Neural progenitor cell (in vitro differentiated cells): ENCODE measurements around the gene PAGE4. TPM values are rescaled to one million over a fixed set of nuclear protein-coding genes. Genes with fewer than 3 reads are reported as not detected.

Experiments used
- DNase-seq: peaks from one replicate; pipeline ENCODE4 v3.0.0-alpha.2; 2016; ENCODE audit warnings: low spot score
- H2AFZ ChIP-seq: fragments of 200-600 bp; sonication (generic); replicated peaks from 2 replicates; pipeline ENCODE4 v1.6.1; 2016; ENCODE audit warnings: antibody characterized with exemption
- H3F3A ChIP-seq: fragments of 200-600 bp; sonication (generic); 2 replicates; pipeline ENCODE4 v1.6.1; 2016; ENCODE audit warnings: antibody characterized with exemption, low read depth
- H3K27ac ChIP-seq: fragments of 200-600 bp; sonication (generic); 2 replicates; pipeline ENCODE4 v1.5.1; 2016; ENCODE audit warnings: mild to moderate bottlenecking
- H3K27me3 ChIP-seq: fragments of 200-600 bp; sonication (generic); 2 replicates; pipeline ENCODE4 v1.6.1; 2016; ENCODE audit warnings: mild to moderate bottlenecking, moderate library complexity
- H3K36me3 ChIP-seq: fragments of 200-600 bp; sonication (generic); 2 replicates; pipeline ENCODE4 v1.5.1; 2016
- H3K4me1 ChIP-seq: fragments of 200-600 bp; sonication (generic); 2 replicates; pipeline ENCODE4 v1.6.1; 2016; ENCODE audit warnings: mixed run types
- H3K4me2 ChIP-seq: fragments of 200-600 bp; sonication (generic); 2 replicates; pipeline ENCODE4 v1.6.1; 2016
- H3K4me3 ChIP-seq: fragments of 200-600 bp; sonication (generic); 2 replicates; pipeline ENCODE4 v1.5.1; 2016
- H3K79me2 ChIP-seq: fragments of 200-600 bp; sonication (generic); 2 replicates; pipeline ENCODE4 v1.6.1; 2016; ENCODE audit warnings: low read depth
- H3K9ac ChIP-seq: fragments of 200-600 bp; sonication (generic); 2 replicates; pipeline ENCODE4 v1.6.1; 2016
- H3K9me3 ChIP-seq: fragments of 200-600 bp; sonication (generic); 2 replicates; pipeline ENCODE4 v1.5.1; 2016; ENCODE audit warnings: low read depth
- H4K20me1 ChIP-seq: fragments of 200-600 bp; sonication (generic); 2 replicates; pipeline ENCODE4 v1.6.1; 2016; ENCODE audit warnings: low read depth
- H3K27ac Mint-ChIP-seq: 3 replicates; pipeline ENCODE4 v1.8.0; 2021; ENCODE audit warnings: mixed read lengths
- H3K27me3 Mint-ChIP-seq: 2 replicates; pipeline ENCODE4 v1.8.0; 2022; ENCODE audit warnings: low read depth, mild to moderate bottlenecking, inconsistent platforms, moderate library complexity, mixed read lengths; ENCODE audit not compliant: insufficient read depth
- H3K36me3 Mint-ChIP-seq: 3 replicates; pipeline ENCODE4 v1.8.0; 2021; ENCODE audit warnings: mixed read lengths
- H3K4me1 Mint-ChIP-seq: 3 replicates; pipeline ENCODE4 v1.8.0; 2021; ENCODE audit warnings: mixed read lengths
- H3K4me3 Mint-ChIP-seq: 3 replicates; pipeline ENCODE4 v1.8.0; 2021; ENCODE audit warnings: mild to moderate bottlenecking, moderate library complexity, mixed read lengths
- H3K9me3 Mint-ChIP-seq: 3 replicates; pipeline ENCODE4 v1.8.0; 2020; ENCODE audit warnings: mixed read lengths
- EZH2 ChIP-seq: fragments of 200-600 bp; sonication (generic); IDR thresholded peaks from 2 replicates; pipeline ENCODE4 v1.6.1; 2017; ENCODE audit warnings: antibody characterized with exemption, mild to moderate bottlenecking, moderate library complexity
- EZH2phosphoT487 ChIP-seq: fragments of 200-600 bp; sonication (generic); IDR thresholded peaks from 2 replicates; pipeline ENCODE4 v1.6.1; 2017; ENCODE audit warnings: antibody characterized with exemption
- total RNA-seq: library from RNA; depleted of rRNA; stranded (reverse); fragments of >200 nt; gene quantifications from 2 replicates; pipeline ENCODE4 v1.2.3, GENCODE V29; 2015; ENCODE audit warnings: low replicate concordance
- TF ChIP-seq, protein P1 (sequence below): fragments of 200-600 bp; sonication (generic); IDR thresholded peaks from 2 replicates; pipeline ENCODE4 v1.5.1; 2017; ENCODE audit warnings: antibody characterized with exemption, mild to moderate bottlenecking

Gene PAGE4
- total RNA-seq, 1 donor from 2014 or later, result not detected

DNA sequence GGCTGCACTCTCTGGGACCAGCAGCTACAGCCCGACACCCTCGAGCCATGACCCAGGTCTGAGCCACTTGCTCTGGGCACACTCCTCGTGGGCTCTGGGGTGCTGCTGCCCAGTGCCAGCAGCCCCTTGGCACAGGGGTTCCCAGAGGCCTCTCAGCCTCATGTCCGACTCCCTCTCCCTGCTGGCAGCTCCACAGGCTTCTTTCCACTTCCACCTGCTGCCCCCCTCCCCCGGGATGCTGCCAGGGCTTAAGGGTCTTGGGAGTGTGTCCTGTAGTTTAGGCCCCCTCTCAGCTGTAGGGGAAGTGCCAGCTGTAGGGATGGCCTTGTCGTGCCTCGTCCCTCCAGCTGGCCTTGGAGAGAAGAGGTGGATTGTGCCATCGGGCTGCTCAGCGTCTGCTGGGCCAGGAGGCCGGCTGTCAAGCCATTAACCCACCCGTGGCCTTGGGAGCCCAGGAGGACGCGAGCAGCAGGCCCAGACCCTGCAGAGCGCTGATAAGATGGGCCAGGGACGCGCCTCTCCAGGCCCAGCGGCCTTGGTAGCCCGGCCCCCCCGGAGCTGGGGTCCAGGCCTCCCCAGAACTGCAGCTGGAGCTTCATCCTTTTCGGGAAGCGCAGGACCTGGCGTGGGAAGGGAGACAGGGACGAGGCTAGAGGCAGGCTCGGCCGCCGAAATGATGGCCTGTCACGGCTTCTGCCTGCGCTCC lies 49.2 kb downstream of the PAGE4 start:
- Histone ChIP-seq H4K20me1 (no peaks in the 10 kb centered on the region), H3K9ac (no peak overlapping the region), H3K36me3 (no peaks in the 10 kb centered on the region), H3K9me3 (no peaks in the 10 kb centered on the region), H3K4me2 (peak overlapping the region; percentile 77), H3K27ac (no peak overlapping the region), H3K27me3 (no peaks in the 10 kb centered on the region), H2AFZ (peak overlapping the region; percentile 61), H3K79me2 (peaks cover 9% of the 10 kb centered on the region), H3K4me3 (peak overlapping the region; percentile 60), H3K4me1 (no peaks in the 10 kb centered on the region), H3F3A (peaks cover 6% of the 10 kb centered on the region)
- H3K9me3 Mint-ChIP-seq, result peaks cover 11% of the 10 kb centered on the region
- DNase-seq, result peak; percentile 32
- peaks cover 2% of the 10 kb centered on the region for H3K27me3 Mint-ChIP-seq
- H3K4me1 Mint-ChIP-seq, result peaks cover 17% of the 10 kb centered on the region
- no peak overlapping the region for H3K27ac Mint-ChIP-seq
- TF ChIP-seq EZH2phosphoT487 (no peak), EZH2 (no peak)
- TF ChIP-seq, protein P1, sequence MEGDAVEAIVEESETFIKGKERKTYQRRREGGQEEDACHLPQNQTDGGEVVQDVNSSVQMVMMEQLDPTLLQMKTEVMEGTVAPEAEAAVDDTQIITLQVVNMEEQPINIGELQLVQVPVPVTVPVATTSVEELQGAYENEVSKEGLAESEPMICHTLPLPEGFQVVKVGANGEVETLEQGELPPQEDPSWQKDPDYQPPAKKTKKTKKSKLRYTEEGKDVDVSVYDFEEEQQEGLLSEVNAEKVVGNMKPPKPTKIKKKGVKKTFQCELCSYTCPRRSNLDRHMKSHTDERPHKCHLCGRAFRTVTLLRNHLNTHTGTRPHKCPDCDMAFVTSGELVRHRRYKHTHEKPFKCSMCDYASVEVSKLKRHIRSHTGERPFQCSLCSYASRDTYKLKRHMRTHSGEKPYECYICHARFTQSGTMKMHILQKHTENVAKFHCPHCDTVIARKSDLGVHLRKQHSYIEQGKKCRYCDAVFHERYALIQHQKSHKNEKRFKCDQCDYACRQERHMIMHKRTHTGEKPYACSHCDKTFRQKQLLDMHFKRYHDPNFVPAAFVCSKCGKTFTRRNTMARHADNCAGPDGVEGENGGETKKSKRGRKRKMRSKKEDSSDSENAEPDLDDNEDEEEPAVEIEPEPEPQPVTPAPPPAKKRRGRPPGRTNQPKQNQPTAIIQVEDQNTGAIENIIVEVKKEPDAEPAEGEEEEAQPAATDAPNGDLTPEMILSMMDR, result no peak
- H3K4me3 Mint-ChIP-seq, result peak overlapping the region; percentile 86
- peaks cover 11% of the 10 kb centered on the region for H3K36me3 Mint-ChIP-seq

DNA sequence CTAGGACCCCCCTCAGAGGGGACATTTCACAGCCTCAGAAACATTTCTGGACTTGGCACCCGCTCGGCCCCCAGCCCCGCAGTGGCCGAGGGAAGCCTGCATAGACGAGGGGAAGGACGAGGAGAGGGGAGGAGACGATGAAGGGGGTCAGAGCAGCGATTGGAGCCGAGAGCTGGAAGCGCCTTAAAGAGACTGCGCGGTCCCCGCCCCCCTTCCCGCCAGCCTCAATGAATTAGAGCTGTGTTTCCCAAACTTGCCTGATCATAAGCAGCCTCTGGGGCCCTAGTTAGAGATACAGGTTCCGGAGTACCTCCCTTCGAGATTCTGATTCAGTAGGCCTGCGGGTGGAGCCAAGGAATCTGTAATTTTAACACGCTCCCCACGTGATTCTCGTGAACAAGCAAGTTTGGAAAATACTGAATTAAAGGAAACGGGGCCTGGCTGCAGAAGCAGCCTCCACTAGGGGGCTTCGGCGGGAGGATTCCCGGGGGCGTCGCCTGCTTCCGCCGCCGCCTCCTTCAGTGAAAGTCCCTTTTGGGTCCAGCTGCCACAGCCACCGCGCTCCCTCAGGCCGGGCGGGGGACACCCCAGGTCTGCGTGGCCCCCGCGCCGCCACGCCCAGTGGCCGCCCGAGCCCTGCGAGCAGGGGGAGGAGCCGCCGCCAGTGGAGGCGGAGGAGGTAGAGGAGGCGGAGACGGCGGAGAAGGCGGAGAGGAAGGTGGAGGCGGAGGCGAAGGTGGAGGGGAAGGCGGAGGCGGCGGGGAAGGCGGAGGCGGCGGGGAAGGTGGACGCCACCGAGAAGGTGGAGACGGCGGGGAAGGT lies 49.9 kb downstream of the PAGE4 start, which contains the start of gene USP27X:
USP27X (plus strand) TSS at position 651 of the 822 bp plus-strand sequence. CDS start 824 bp downstream, outside the sequence.
- peaks cover 11% of the 10 kb centered on the region for H3K9me3 Mint-ChIP-seq
- TF ChIP-seq EZH2 (no peak), EZH2phosphoT487 (no peak)
- TF ChIP-seq, protein P1, result peak; percentile 69
- Histone ChIP-seq H2AFZ (peak within 1 kb of the TSS; percentile 61), H3K9ac (no peak within 1 kb of the TSS), H3K4me3 (peak within 1 kb of the TSS; percentile 60), H3K4me2 (peak within 1 kb of the TSS; percentile 77), H3K9me3 (no peaks in the 10 kb centered on the region), H3K27me3 (no peaks in the 10 kb centered on the region), H3K27ac (no peak within 1 kb of the TSS), H3K4me1 (no peaks in the 10 kb centered on the region), H3K36me3 (no peaks in the 10 kb centered on the region), H4K20me1 (no peaks in the 10 kb centered on the region), H3K79me2 (peaks cover 9% of the 10 kb centered on the region), H3F3A (peaks cover 6% of the 10 kb centered on the region)
- peaks cover 11% of the 10 kb centered on the region for H3K36me3 Mint-ChIP-seq
- peaks cover 19% of the 10 kb centered on the region for H3K4me1 Mint-ChIP-seq
- H3K27ac Mint-ChIP-seq, result peak within 1 kb of the TSS; percentile 66
- H3K4me3 Mint-ChIP-seq, result peak within 1 kb of the TSS; percentile 86
- peaks cover 2% of the 10 kb centered on the region for H3K27me3 Mint-ChIP-seq
- peak; percentile 91 for DNase-seq

DNA sequence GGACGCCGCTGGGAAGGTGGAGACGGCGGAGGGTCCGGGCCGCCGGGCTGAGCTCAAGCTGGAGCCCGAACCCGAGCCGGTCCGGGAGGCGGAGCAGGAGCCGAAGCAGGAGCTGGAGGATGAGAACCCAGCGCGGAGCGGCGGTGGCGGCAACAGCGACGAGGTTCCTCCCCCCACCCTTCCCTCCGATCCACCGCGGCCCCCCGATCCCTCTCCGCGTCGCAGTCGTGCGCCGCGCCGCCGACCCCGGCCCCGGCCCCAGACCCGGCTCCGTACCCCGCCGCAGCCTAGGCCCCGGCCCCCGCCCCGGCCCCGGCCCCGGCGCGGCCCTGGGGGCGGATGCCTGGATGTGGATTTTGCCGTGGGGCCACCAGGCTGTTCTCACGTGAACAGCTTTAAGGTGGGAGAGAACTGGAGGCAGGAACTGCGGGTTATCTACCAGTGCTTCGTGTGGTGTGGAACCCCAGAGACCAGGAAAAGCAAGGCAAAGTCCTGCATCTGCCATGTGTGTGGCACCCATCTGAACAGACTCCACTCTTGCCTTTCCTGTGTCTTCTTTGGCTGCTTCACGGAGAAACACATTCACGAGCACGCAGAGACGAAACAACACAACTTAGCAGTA lies 50.7 kb downstream of the PAGE4 start:
- H3K27ac Mint-ChIP-seq, result peak overlapping the region; percentile 66
- DNase-seq, result no peak
- Histone ChIP-seq H3K9me3 (no peaks in the 10 kb centered on the region), H3K4me3 (peak overlapping the region; percentile 60), H3K79me2 (peaks cover 9% of the 10 kb centered on the region), H3K4me2 (peak overlapping the region; percentile 77), H2AFZ (no peak overlapping the region), H3K4me1 (no peaks in the 10 kb centered on the region), H3K27me3 (no peaks in the 10 kb centered on the region), H3K27ac (no peak overlapping the region), H3K36me3 (no peaks in the 10 kb centered on the region), H4K20me1 (no peaks in the 10 kb centered on the region), H3K9ac (no peak overlapping the region), H3F3A (peaks cover 6% of the 10 kb centered on the region)
- peak overlapping the region; percentile 86 for H3K4me3 Mint-ChIP-seq
- peaks cover 15% of the 10 kb centered on the region for H3K36me3 Mint-ChIP-seq
- peaks cover 11% of the 10 kb centered on the region for H3K9me3 Mint-ChIP-seq
- peaks cover 24% of the 10 kb centered on the region for H3K4me1 Mint-ChIP-seq
- TF ChIP-seq, protein P1, result no peak
- TF ChIP-seq EZH2 (no peak), EZH2phosphoT487 (no peak)
- H3K27me3 Mint-ChIP-seq, result peaks cover 2% of the 10 kb centered on the region
